Measurements from ENCODE around the gene ATP6V1E1. TPM values are rescaled to one million over a fixed set of nuclear protein-coding genes. Genes with fewer than 3 reads are reported as not detected.
"Not testable (repeated sequence)": the region's sequence is repeated elsewhere in the genome, so short reads cannot be mapped to it uniquely, and the experiment has no call there.

Gene ATP6V1E1
- total RNA-seq (75.3 TPM), polyA plus RNA-seq (ENCODE audit: insufficient read depth in 1 of 8, insufficient read length in 8 of 8, low replicate concordance in 1 of 8) (10 to 100 TPM; 69.4 to 87.9 (median 78.3) TPM)
- long read RNA-seq, donor 1, transcript ATP6V1E1-201 (9 exons, 1,402 nt): major isoform, 7 of 10 reads
- long read RNA-seq, donor 1, partial matches to known transcripts: 0 of 10 reads
- long read RNA-seq, donor 1, other reads (novel, unspliced or antisense): 0 of 10 reads
- long read RNA-seq, donor 2, partial matches to known transcripts: 0 of 1 reads
- long read RNA-seq, donor 2, other reads (novel, unspliced or antisense): 0 of 1 reads
- long read RNA-seq, donor 3, transcript ATP6V1E1-201 (9 exons, 1,402 nt): major isoform, 20 of 24 reads
- long read RNA-seq, donor 3, partial matches to known transcripts: 0 of 24 reads
- long read RNA-seq, donor 3, other reads (novel, unspliced or antisense): 0 of 24 reads
- long read RNA-seq, donor 4, transcript ATP6V1E1-201 (9 exons, 1,402 nt): major isoform, 10 of 12 reads
- long read RNA-seq, donor 4, partial matches to known transcripts: 0 of 12 reads
- long read RNA-seq, donor 4, other reads (novel, unspliced or antisense): 0 of 12 reads
- long read RNA-seq, donor 5, transcript ATP6V1E1-201 (9 exons, 1,402 nt): major isoform, 44 of 195 reads
- long read RNA-seq, donor 5, partial matches to known transcripts: 129 of 195 reads
- long read RNA-seq, donor 5, other reads (novel, unspliced or antisense): 17 of 195 reads
- long read RNA-seq, donor 6, transcript ATP6V1E1-201 (9 exons, 1,402 nt): major isoform, 33 of 39 reads
- long read RNA-seq, donor 6, partial matches to known transcripts: 0 of 39 reads
- long read RNA-seq, donor 6, other reads (novel, unspliced or antisense): 0 of 39 reads
- long read RNA-seq, donor 7, transcript ATP6V1E1-201 (9 exons, 1,402 nt): major isoform, 27 of 32 reads
- long read RNA-seq, donor 7, transcript ATP6V1E1-205 (3 exons, 558 nt): minor isoform, 5 of 32 reads
- long read RNA-seq, donor 7, partial matches to known transcripts: 0 of 32 reads
- long read RNA-seq, donor 7, other reads (novel, unspliced or antisense): 0 of 32 reads
- long read RNA-seq, donor 8, transcript ATP6V1E1-201 (9 exons, 1,402 nt): major isoform, 20 of 29 reads
- long read RNA-seq, donor 8, partial matches to known transcripts: 0 of 29 reads
- long read RNA-seq, donor 8, other reads (novel, unspliced or antisense): 0 of 29 reads
- long read RNA-seq, donor 9, transcript ATP6V1E1-205 (3 exons, 558 nt): minor isoform, 5 of 36 reads
- long read RNA-seq, donor 9, transcript ATP6V1E1-201 (9 exons, 1,402 nt): major isoform, 25 of 36 reads
- long read RNA-seq, donor 9, partial matches to known transcripts: 0 of 36 reads
- long read RNA-seq, donor 9, other reads (novel, unspliced or antisense): 0 of 36 reads
- long read RNA-seq, donor 10, transcript ATP6V1E1-201 (9 exons, 1,402 nt): major isoform, 31 of 44 reads
- long read RNA-seq, donor 10, partial matches to known transcripts: 0 of 44 reads
- long read RNA-seq, donor 10, other reads (novel, unspliced or antisense): 0 of 44 reads
- long read RNA-seq, donor 11, transcript ATP6V1E1-201 (9 exons, 1,402 nt): major isoform, 24 of 27 reads
- long read RNA-seq, donor 11, partial matches to known transcripts: 0 of 27 reads
- long read RNA-seq, donor 11, other reads (novel, unspliced or antisense): 0 of 27 reads

GRCh38 chr22:17628406-17629172, at the start of gene ATP6V1E1:
Gene ATP6V1E1, minus strand, starts transcription at chr22:17628749. Its CDS starts 114 bp downstream, at chr22:17628635.
- Histone ChIP-seq H3K36me3 (ENCODE audit: control insufficient read depth, insufficient read depth, low read length) (no peaks in the 10 kb centered on the region), H3K4me1 (ENCODE audit: control insufficient read depth, insufficient read depth, low read length) (peaks cover 18% of the 10 kb centered on the region), H3K4me3 (ENCODE audit: low read length) (peak within 1 kb of the TSS; percentile 100), H3K27me3 (ENCODE audit: control insufficient read depth, insufficient read depth, low read length) (no peaks in the 10 kb centered on the region), H3K27ac (ENCODE audit: low read length) (peak within 1 kb of the TSS; percentile 97), H3K9me3 (replicated peaks; ENCODE audit: control insufficient read depth, low read depth, low read length) (no peaks in the 10 kb centered on the region)
- WGBS (ENCODE audit: insufficient coverage): 0% methylated on average over 22 of the region's 45 CpGs
- peak; percentile 99 for DNase-seq

- Histone ChIP-seq H3K9me3 (replicated peaks; ENCODE audit: control insufficient read depth, low read depth, low read length) (no peaks in the 10 kb centered on the region), H3K4me3 (ENCODE audit: low read length) (no peak overlapping the region), H3K4me1 (ENCODE audit: control insufficient read depth, insufficient read depth, low read length) (no peaks in the 10 kb centered on the region), H3K27ac (ENCODE audit: low read length) (no peak overlapping the region), H3K27me3 (ENCODE audit: control insufficient read depth, insufficient read depth, low read length) (no peaks in the 10 kb centered on the region), H3K36me3 (ENCODE audit: control insufficient read depth, insufficient read depth, low read length) (peaks cover 2% of the 10 kb centered on the region)
- no CpG with 5 or more reads among the region's 1 CpG for WGBS (ENCODE audit: insufficient coverage)
- no peak for DNase-seq
Measured at GRCh38 chr22:17675584-17675983, 47.0 kb upstream of the ATP6V1E1 start.

- no peaks in the 10 kb centered on the region for H3K27me3 ChIP-seq (ENCODE audit: control insufficient read depth, insufficient read depth, low read length)
- H3K4me3 ChIP-seq (ENCODE audit: low read length): no peak overlapping the region
- no peaks in the 10 kb centered on the region for H3K4me1 ChIP-seq (ENCODE audit: control insufficient read depth, insufficient read depth, low read length)
- H3K36me3 ChIP-seq (ENCODE audit: control insufficient read depth, insufficient read depth, low read length): peaks cover 7% of the 10 kb centered on the region
- WGBS (ENCODE audit: insufficient coverage): 100% methylated on average over 1 of the region's 7 CpGs
- H3K27ac ChIP-seq (ENCODE audit: low read length): no peak overlapping the region
- DNase-seq: no peak
- no peaks in the 10 kb centered on the region for H3K9me3 ChIP-seq (replicated peaks; ENCODE audit: control insufficient read depth, low read depth, low read length)
Measured at GRCh38 chr22:17674152-17674551, 45.6 kb upstream of the ATP6V1E1 start.

- WGBS (ENCODE audit: insufficient coverage): 80% methylated on average over 1 of the region's 2 CpGs
- H3K36me3 ChIP-seq (ENCODE audit: control insufficient read depth, insufficient read depth, low read length): peaks cover 7% of the 10 kb centered on the region
- no peak overlapping the region for H3K27ac ChIP-seq (ENCODE audit: low read length)
- H3K9me3 ChIP-seq (replicated peaks; ENCODE audit: control insufficient read depth, low read depth, low read length): no peaks in the 10 kb centered on the region
- no peak overlapping the region for H3K4me3 ChIP-seq (ENCODE audit: low read length)
- H3K27me3 ChIP-seq (ENCODE audit: control insufficient read depth, insufficient read depth, low read length): no peaks in the 10 kb centered on the region
- no peak for DNase-seq
- no peaks in the 10 kb centered on the region for H3K4me1 ChIP-seq (ENCODE audit: control insufficient read depth, insufficient read depth, low read length)
Measured at GRCh38 chr22:17672417-17672991, 44.0 kb upstream of the ATP6V1E1 start.

- not testable (repeated sequence) for H3K36me3 ChIP-seq (ENCODE audit: control insufficient read depth, insufficient read depth, low read length); H3K27me3 ChIP-seq (ENCODE audit: control insufficient read depth, insufficient read depth, low read length); H3K27ac ChIP-seq (ENCODE audit: low read length); H3K4me3 ChIP-seq (ENCODE audit: low read length); H3K9me3 ChIP-seq (replicated peaks; ENCODE audit: control insufficient read depth, low read depth, low read length); H3K4me1 ChIP-seq (ENCODE audit: control insufficient read depth, insufficient read depth, low read length); DNase-seq
- 93% methylated on average over 3 of the region's 10 CpGs for WGBS (ENCODE audit: insufficient coverage)
Measured at GRCh38 chr22:17671521-17672092, 43.1 kb upstream of the ATP6V1E1 start.

- H3K9me3 ChIP-seq (replicated peaks; ENCODE audit: control insufficient read depth, low read depth, low read length): no peaks in the 10 kb centered on the region
- H3K4me3 ChIP-seq (ENCODE audit: low read length): no peak overlapping the region
- no peaks in the 10 kb centered on the region for H3K4me1 ChIP-seq (ENCODE audit: control insufficient read depth, insufficient read depth, low read length)
- H3K27me3 ChIP-seq (ENCODE audit: control insufficient read depth, insufficient read depth, low read length): no peaks in the 10 kb centered on the region
- peak; percentile 79 for DNase-seq
- H3K27ac ChIP-seq (ENCODE audit: low read length): no peak overlapping the region
- no CpG with 5 or more reads among the region's 3 CpGs for WGBS (ENCODE audit: insufficient coverage)
- H3K36me3 ChIP-seq (ENCODE audit: control insufficient read depth, insufficient read depth, low read length): peaks cover 30% of the 10 kb centered on the region
Measured at GRCh38 chr22:17665854-17666253, 37.3 kb upstream of the ATP6V1E1 start.

- Histone ChIP-seq H3K4me1 (ENCODE audit: control insufficient read depth, insufficient read depth, low read length) (no peaks in the 10 kb centered on the region), H3K27ac (ENCODE audit: low read length) (no peak overlapping the region), H3K9me3 (replicated peaks; ENCODE audit: control insufficient read depth, low read depth, low read length) (no peaks in the 10 kb centered on the region), H3K4me3 (ENCODE audit: low read length) (no peak overlapping the region), H3K27me3 (ENCODE audit: control insufficient read depth, insufficient read depth, low read length) (no peaks in the 10 kb centered on the region), H3K36me3 (ENCODE audit: control insufficient read depth, insufficient read depth, low read length) (peaks cover 31% of the 10 kb centered on the region)
- 100% methylated on average over 1 of the region's 3 CpGs for WGBS (ENCODE audit: insufficient coverage)
- DNase-seq: no peak
Measured at GRCh38 chr22:17665248-17665647, 36.7 kb upstream of the ATP6V1E1 start.

GRCh38 chr22:17664414-17665055, 36.0 kb upstream of the ATP6V1E1 start:
- Histone ChIP-seq H3K27ac (ENCODE audit: low read length) (no peak overlapping the region), H3K9me3 (replicated peaks; ENCODE audit: control insufficient read depth, low read depth, low read length) (no peaks in the 10 kb centered on the region), H3K4me3 (ENCODE audit: low read length) (no peak overlapping the region), H3K36me3 (ENCODE audit: control insufficient read depth, insufficient read depth, low read length) (peaks cover 36% of the 10 kb centered on the region), H3K27me3 (ENCODE audit: control insufficient read depth, insufficient read depth, low read length) (no peaks in the 10 kb centered on the region), H3K4me1 (ENCODE audit: control insufficient read depth, insufficient read depth, low read length) (no peaks in the 10 kb centered on the region)
- 96% methylated on average over 6 of the region's 6 CpGs for whole genome bisulfite sequencing (ENCODE audit: insufficient coverage)
- DNase-seq: peak; percentile 10
